GM12878 (cell line): ENCODE measurements around the gene SFTPB.

Source experiments
- MEF2A ChIP-seq: IDR thresholded peaks from 2 replicates; pipeline ENCODE4 v1.6.1; 2011; ENCODE audit warnings: low read depth, mild to moderate bottlenecking, low read length, moderate library complexity; ENCODE audit not compliant: insufficient read depth
- SP1 ChIP-seq: IDR thresholded peaks from one replicate; pipeline ENCODE4 v1.6.1; 2011; ENCODE audit warnings: low read depth, low read length
- SUZ12 ChIP-seq: fragments of 200-600 bp; sonication (generic); IDR thresholded peaks from one replicate; pipeline ENCODE4 v1.6.1; 2018; ENCODE audit warnings: antibody characterized with exemption, mild to moderate bottlenecking; ENCODE audit not compliant: unreplicated experiment
- ZNF217 ChIP-seq: fragments of 450-650 bp; IDR thresholded peaks from 2 replicates; pipeline ENCODE4 v1.6.1; 2017; ENCODE audit warnings: antibody characterized with exemption, mild to moderate bottlenecking
- TF ChIP-seq, protein P1 (sequence below), 3 experiments: IDR thresholded peaks in 2 of 3; conservative IDR thresholded peaks in 1 of 3; 2 replicates each; pipeline ENCODE4 v1.5.1; 2011; ENCODE audit warnings: low read depth in 3 of 3, low read length in 3 of 3, mild to moderate bottlenecking in 3 of 3, control low read depth in 2 of 3, moderate library complexity in 2 of 3, inconsistent platforms in 1 of 3, mixed read lengths in 1 of 3; ENCODE audit not compliant: control insufficient read depth in 2 of 3, insufficient read depth in 1 of 3; ENCODE audit errors: extremely low read depth in 1 of 3
- TF ChIP-seq, protein P2 (sequence below): fragments of 450-650 bp; IDR thresholded peaks from 2 replicates; pipeline ENCODE4 v1.6.1; 2017; ENCODE audit warnings: mild to moderate bottlenecking, low read depth, inconsistent platforms; ENCODE audit not compliant: poor library complexity, severe bottlenecking
- TF ChIP-seq, protein P3 (sequence below): IDR thresholded peaks from 2 replicates; pipeline ENCODE4 v1.6.1; 2012; ENCODE audit warnings: low read depth, low read length, improper control_type of control experiment
- TF ChIP-seq, protein P4 (sequence below): IDR thresholded peaks from 2 replicates; pipeline ENCODE4 v1.6.1; 2011; ENCODE audit warnings: low read depth, low read length, improper control_type of control experiment, borderline replicate concordance

DNA sequence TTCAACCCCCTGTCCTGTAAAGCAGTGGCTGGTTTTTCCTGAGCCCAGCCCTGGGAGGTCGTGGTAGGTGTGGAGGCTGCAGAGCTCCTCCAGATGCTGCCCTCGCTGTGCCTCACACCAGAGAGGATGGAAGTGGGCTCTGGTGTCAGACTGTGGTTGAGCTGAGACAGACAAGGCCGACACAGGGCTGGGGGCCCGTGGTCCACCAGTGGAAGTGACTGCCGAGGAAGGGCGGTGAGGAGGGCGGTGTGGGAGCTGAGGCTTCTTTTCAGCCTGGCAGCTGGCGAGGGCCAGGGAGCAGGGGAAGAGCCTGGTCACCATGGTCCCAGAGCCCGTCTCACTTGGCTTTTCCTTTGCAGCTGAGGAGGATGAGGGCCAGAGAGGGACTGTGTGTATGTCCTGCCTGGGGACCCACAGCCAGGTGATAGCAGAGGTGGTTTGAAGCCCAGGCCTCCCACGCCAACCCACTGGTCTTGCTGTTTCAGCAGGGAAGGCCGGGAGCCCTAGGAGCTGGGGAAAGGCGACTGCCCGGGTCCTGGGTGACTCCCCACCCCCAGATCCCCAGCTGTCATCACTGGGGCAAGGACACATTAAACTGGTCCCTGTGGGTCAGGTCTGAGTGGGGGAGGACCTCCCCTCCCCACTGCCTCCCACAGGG lies 8.5 kb downstream of the SFTPB start:
- no peak for TF ChIP-seq MEF2A
- TF ChIP-seq, protein P1, sequence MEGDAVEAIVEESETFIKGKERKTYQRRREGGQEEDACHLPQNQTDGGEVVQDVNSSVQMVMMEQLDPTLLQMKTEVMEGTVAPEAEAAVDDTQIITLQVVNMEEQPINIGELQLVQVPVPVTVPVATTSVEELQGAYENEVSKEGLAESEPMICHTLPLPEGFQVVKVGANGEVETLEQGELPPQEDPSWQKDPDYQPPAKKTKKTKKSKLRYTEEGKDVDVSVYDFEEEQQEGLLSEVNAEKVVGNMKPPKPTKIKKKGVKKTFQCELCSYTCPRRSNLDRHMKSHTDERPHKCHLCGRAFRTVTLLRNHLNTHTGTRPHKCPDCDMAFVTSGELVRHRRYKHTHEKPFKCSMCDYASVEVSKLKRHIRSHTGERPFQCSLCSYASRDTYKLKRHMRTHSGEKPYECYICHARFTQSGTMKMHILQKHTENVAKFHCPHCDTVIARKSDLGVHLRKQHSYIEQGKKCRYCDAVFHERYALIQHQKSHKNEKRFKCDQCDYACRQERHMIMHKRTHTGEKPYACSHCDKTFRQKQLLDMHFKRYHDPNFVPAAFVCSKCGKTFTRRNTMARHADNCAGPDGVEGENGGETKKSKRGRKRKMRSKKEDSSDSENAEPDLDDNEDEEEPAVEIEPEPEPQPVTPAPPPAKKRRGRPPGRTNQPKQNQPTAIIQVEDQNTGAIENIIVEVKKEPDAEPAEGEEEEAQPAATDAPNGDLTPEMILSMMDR (IDR thresholded peaks at IDR 0.05 in 2 of 3, conservative IDR thresholded peaks at IDR 0.05 in 1 of 3; ENCODE audit: control insufficient read depth in 2 of 3, extremely low read depth in 1 of 3, insufficient read depth in 1 of 3, low read depth in 3 of 3, low read length in 3 of 3): no peak
- no peak for TF ChIP-seq ZNF217
- TF ChIP-seq, protein P2, sequence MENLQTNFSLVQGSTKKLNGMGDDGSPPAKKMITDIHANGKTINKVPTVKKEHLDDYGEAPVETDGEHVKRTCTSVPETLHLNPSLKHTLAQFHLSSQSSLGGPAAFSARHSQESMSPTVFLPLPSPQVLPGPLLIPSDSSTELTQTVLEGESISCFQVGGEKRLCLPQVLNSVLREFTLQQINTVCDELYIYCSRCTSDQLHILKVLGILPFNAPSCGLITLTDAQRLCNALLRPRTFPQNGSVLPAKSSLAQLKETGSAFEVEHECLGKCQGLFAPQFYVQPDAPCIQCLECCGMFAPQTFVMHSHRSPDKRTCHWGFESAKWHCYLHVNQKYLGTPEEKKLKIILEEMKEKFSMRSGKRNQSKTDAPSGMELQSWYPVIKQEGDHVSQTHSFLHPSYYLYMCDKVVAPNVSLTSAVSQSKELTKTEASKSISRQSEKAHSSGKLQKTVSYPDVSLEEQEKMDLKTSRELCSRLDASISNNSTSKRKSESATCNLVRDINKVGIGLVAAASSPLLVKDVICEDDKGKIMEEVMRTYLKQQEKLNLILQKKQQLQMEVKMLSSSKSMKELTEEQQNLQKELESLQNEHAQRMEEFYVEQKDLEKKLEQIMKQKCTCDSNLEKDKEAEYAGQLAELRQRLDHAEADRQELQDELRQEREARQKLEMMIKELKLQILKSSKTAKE: no peak
- TF ChIP-seq SUZ12: no peak
- TF ChIP-seq, protein P3, sequence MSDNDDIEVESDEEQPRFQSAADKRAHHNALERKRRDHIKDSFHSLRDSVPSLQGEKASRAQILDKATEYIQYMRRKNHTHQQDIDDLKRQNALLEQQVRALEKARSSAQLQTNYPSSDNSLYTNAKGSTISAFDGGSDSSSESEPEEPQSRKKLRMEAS: no peak
- TF ChIP-seq SP1: no peak
- TF ChIP-seq, protein P4, sequence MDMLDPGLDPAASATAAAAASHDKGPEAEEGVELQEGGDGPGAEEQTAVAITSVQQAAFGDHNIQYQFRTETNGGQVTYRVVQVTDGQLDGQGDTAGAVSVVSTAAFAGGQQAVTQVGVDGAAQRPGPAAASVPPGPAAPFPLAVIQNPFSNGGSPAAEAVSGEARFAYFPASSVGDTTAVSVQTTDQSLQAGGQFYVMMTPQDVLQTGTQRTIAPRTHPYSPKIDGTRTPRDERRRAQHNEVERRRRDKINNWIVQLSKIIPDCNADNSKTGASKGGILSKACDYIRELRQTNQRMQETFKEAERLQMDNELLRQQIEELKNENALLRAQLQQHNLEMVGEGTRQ: no peak
